GM23338 (cell line): ENCODE measurements around the gene CNTROB. TPM values are rescaled to one million over a fixed set of nuclear protein-coding genes. Genes with fewer than 3 reads are reported as not detected.

Source experiments
- ATAC-seq: fragments of 200-7000 bp; cut with Tn5 transposase; 3 replicates; pipeline ENCODE4 v1.9.1; 2020
- DNase-seq: peaks from one replicate; pipeline ENCODE4 v3.0.0-alpha.2; 2015; ENCODE audit warnings: low spot score
- H2AFZ ChIP-seq: fragments of 200-600 bp; sonication (generic); 2 replicates; pipeline ENCODE4 v1.8.0; 2016; ENCODE audit warnings: antibody characterized with exemption, mild to moderate bottlenecking, moderate library complexity
- H3F3A ChIP-seq: fragments of 200-600 bp; sonication (generic); replicated peaks from 2 replicates; pipeline ENCODE4 v1.8.0; 2017; ENCODE audit warnings: antibody characterized with exemption, mixed run types, low read depth
- H3K27ac ChIP-seq: fragments of 200-600 bp; sonication (generic); 2 replicates; pipeline ENCODE4 v1.6.1; 2016; ENCODE audit warnings: low read depth
- H3K27me3 ChIP-seq: fragments of 200-600 bp; sonication (generic); 2 replicates; pipeline ENCODE4 v1.8.0; 2016; ENCODE audit warnings: mild to moderate bottlenecking, mixed run types, moderate library complexity; ENCODE audit not compliant: insufficient read depth
- H3K36me3 ChIP-seq: fragments of 200-600 bp; sonication (generic); 2 replicates; pipeline ENCODE4 v1.8.0; 2016; ENCODE audit warnings: mild to moderate bottlenecking; ENCODE audit not compliant: insufficient read depth
- H3K4me1 ChIP-seq: fragments of 200-600 bp; sonication (generic); 2 replicates; pipeline ENCODE4 v1.8.0; 2016; ENCODE audit warnings: mild to moderate bottlenecking, moderate library complexity; ENCODE audit not compliant: insufficient read depth
- H3K4me2 ChIP-seq: fragments of 200-600 bp; sonication (generic); 2 replicates; pipeline ENCODE4 v1.7.1; 2017; ENCODE audit warnings: mixed run types
- H3K4me3 ChIP-seq: fragments of 200-600 bp; sonication (generic); 2 replicates; pipeline ENCODE4 v1.6.1; 2016; ENCODE audit warnings: mixed run types
- H3K79me2 ChIP-seq: fragments of 200-600 bp; sonication (generic); replicated peaks from 2 replicates; pipeline ENCODE4 v1.8.0; 2017; ENCODE audit warnings: mild to moderate bottlenecking; ENCODE audit not compliant: insufficient read depth
- H3K9me2 ChIP-seq: fragments of 200-600 bp; sonication (generic); 2 replicates; pipeline ENCODE4 v1.8.0; 2017; ENCODE audit not compliant: insufficient read depth
- H4K20me1 ChIP-seq: fragments of 200-600 bp; sonication (generic); replicated peaks from 2 replicates; pipeline ENCODE4 v1.8.0; 2017; ENCODE audit warnings: mild to moderate bottlenecking; ENCODE audit not compliant: insufficient read depth
- H3K27ac Mint-ChIP-seq: 2 replicates; pipeline ENCODE4 v1.8.0; 2020; ENCODE audit warnings: inconsistent platforms, mild to moderate bottlenecking, moderate library complexity, mixed read lengths
- H3K27me3 Mint-ChIP-seq: 3 replicates; pipeline ENCODE4 v1.8.0; 2022; ENCODE audit warnings: low read depth, mild to moderate bottlenecking, moderate library complexity, mixed read lengths, inconsistent platforms; ENCODE audit not compliant: insufficient read depth, poor library complexity
- H3K36me3 Mint-ChIP-seq: 3 replicates; pipeline ENCODE4 v1.8.0; 2021; ENCODE audit warnings: low read depth, mild to moderate bottlenecking, inconsistent platforms, moderate library complexity, mixed read lengths
- H3K4me1 Mint-ChIP-seq: 3 replicates; pipeline ENCODE4 v1.8.0; 2020; ENCODE audit warnings: mild to moderate bottlenecking, inconsistent platforms, mixed read lengths
- H3K4me3 Mint-ChIP-seq: 3 replicates; pipeline ENCODE4 v1.8.0; 2021; ENCODE audit warnings: moderate library complexity, mild to moderate bottlenecking, inconsistent platforms, mixed read lengths
- H3K9me3 Mint-ChIP-seq: 3 replicates; pipeline ENCODE4 v1.8.0; 2020; ENCODE audit warnings: moderate library complexity, mild to moderate bottlenecking, inconsistent platforms, mixed read lengths
- CREB1 ChIP-seq: fragments of 250-450 bp; sonication (Bioruptor Pico); IDR thresholded peaks from 2 replicates; pipeline ENCODE4 v1.5.0; 2020; ENCODE audit warnings: low read depth, mild to moderate bottlenecking, moderate library complexity
- EZH2phosphoT487 ChIP-seq: fragments of 200-600 bp; sonication (generic); IDR thresholded peaks from one replicate; pipeline ENCODE4 v1.8.1; 2018; ENCODE audit warnings: antibody characterized with exemption; ENCODE audit not compliant: unreplicated experiment
- JUNB ChIP-seq: IDR thresholded peaks from one replicate; pipeline ENCODE4 v1.6.1; 2016; ENCODE audit warnings: antibody characterized with exemption; ENCODE audit not compliant: unreplicated experiment
- polyA plus RNA-seq: library from polyadenylated mRNA; unstranded; fragments of >200 nt; fragmentation: Nextera tagmentation; extraction: Ambion mirVana; gene quantifications from 2 replicates; pipeline ENCODE4 v1.2.1, GENCODE V29; 2016
- total RNA-seq: library from RNA; depleted of rRNA; stranded (reverse); fragments of >200 nt; shearing (Covaris generic); gene quantifications from 2 replicates; pipeline ENCODE4 v1.2.3, GENCODE V29; 2014
- TF ChIP-seq, protein P1 (sequence below), 2 experiments: fragments of 200-600 bp in 1 of 2; sonication (generic) in 1 of 2; conservative IDR thresholded peaks; 2 replicates each; pipeline versions ENCODE4 v1.5.1 to v1.6.1; 2016 to 2017; ENCODE audit warnings: antibody characterized with exemption in 2 of 2, low read depth in 2 of 2, mild to moderate bottlenecking in 2 of 2, moderate library complexity in 1 of 2
- TF ChIP-seq, protein P2 (sequence below): fragments of 250-450 bp; sonication (Bioruptor Pico); IDR thresholded peaks from 2 replicates; pipeline ENCODE4 v1.5.0; 2020; ENCODE audit warnings: mild to moderate bottlenecking, moderate library complexity

CNTROB gene
- total and polyA plus RNA-seq, 2 experiments from 2014 or later, result 16.3 to 18.5 TPM

DNA sequence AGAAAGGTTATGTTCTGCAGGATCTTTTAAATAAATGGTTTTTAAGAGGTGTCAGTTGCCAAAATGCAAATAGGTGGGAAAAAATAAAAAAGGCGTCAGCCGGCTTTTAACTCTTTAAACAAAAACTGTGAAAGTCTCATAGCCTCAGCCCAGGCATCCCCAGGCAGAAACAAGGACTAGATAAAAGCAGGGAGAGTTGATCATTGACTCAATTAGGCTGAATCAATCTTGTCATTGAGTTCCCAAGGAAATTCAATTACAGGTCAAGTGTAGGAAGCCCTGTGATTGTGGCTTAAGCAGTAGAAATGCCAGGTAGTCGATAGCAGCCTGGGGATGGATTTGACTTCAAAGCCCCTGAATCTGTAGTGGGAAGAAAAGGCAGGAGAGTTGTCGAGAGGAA lies 39.6 kb downstream of the CNTROB start (continued):
- TF ChIP-seq, protein P1, sequence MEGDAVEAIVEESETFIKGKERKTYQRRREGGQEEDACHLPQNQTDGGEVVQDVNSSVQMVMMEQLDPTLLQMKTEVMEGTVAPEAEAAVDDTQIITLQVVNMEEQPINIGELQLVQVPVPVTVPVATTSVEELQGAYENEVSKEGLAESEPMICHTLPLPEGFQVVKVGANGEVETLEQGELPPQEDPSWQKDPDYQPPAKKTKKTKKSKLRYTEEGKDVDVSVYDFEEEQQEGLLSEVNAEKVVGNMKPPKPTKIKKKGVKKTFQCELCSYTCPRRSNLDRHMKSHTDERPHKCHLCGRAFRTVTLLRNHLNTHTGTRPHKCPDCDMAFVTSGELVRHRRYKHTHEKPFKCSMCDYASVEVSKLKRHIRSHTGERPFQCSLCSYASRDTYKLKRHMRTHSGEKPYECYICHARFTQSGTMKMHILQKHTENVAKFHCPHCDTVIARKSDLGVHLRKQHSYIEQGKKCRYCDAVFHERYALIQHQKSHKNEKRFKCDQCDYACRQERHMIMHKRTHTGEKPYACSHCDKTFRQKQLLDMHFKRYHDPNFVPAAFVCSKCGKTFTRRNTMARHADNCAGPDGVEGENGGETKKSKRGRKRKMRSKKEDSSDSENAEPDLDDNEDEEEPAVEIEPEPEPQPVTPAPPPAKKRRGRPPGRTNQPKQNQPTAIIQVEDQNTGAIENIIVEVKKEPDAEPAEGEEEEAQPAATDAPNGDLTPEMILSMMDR (conservative IDR thresholded peaks at IDR 0.05; ENCODE audit: low read depth in 2 of 2), result no peak
- TF ChIP-seq EZH2phosphoT487 (no peak), JUNB (no peak), CREB1 (CRISPR knock-in tag) (no peak)
- TF ChIP-seq, protein P2, sequence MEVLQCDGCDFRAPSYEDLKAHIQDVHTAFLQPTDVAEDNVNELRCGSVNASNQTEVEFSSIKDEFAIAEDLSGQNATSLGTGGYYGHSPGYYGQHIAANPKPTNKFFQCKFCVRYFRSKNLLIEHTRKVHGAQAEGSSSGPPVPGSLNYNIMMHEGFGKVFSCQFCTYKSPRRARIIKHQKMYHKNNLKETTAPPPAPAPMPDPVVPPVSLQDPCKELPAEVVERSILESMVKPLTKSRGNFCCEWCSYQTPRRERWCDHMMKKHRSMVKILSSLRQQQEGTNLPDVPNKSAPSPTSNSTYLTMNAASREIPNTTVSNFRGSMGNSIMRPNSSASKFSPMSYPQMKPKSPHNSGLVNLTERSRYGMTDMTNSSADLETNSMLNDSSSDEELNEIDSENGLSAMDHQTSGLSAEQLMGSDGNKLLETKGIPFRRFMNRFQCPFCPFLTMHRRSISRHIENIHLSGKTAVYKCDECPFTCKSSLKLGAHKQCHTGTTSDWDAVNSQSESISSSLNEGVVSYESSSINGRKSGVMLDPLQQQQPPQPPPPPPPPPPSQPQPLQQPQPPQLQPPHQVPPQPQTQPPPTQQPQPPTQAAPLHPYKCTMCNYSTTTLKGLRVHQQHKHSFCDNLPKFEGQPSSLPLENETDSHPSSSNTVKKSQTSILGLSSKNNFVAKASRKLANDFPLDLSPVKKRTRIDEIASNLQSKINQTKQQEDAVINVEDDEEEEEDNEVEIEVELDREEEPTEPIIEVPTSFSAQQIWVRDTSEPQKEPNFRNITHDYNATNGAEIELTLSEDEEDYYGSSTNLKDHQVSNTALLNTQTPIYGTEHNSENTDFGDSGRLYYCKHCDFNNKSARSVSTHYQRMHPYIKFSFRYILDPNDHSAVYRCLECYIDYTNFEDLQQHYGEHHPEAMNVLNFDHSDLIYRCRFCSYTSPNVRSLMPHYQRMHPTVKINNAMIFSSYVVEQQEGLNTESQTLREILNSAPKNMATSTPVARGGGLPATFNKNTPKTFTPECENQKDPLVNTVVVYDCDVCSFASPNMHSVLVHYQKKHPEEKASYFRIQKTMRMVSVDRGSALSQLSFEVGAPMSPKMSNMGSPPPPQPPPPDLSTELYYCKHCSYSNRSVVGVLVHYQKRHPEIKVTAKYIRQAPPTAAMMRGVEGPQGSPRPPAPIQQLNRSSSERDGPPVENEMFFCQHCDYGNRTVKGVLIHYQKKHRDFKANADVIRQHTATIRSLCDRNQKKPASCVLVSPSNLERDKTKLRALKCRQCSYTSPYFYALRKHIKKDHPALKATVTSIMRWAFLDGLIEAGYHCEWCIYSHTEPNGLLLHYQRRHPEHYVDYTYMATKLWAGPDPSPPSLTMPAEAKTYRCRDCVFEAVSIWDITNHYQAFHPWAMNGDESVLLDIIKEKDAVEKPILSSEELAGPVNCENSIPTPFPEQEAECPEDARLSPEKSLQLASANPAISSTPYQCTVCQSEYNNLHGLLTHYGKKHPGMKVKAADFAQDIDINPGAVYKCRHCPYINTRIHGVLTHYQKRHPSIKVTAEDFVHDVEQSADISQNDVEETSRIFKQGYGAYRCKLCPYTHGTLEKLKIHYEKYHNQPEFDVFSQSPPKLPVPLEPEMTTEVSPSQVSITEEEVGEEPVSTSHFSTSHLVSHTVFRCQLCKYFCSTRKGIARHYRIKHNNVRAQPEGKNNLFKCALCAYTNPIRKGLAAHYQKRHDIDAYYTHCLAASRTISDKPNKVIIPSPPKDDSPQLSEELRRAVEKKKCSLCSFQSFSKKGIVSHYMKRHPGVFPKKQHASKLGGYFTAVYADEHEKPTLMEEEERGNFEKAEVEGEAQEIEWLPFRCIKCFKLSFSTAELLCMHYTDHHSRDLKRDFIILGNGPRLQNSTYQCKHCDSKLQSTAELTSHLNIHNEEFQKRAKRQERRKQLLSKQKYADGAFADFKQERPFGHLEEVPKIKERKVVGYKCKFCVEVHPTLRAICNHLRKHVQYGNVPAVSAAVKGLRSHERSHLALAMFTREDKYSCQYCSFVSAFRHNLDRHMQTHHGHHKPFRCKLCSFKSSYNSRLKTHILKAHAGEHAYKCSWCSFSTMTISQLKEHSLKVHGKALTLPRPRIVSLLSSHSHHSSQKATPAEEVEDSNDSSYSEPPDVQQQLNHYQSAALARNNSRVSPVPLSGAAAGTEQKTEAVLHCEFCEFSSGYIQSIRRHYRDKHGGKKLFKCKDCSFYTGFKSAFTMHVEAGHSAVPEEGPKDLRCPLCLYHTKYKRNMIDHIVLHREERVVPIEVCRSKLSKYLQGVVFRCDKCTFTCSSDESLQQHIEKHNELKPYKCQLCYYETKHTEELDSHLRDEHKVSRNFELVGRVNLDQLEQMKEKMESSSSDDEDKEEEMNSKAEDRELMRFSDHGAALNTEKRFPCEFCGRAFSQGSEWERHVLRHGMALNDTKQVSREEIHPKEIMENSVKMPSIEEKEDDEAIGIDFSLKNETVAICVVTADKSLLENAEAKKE (CRISPR knock-in tag), result no peak

DNA sequence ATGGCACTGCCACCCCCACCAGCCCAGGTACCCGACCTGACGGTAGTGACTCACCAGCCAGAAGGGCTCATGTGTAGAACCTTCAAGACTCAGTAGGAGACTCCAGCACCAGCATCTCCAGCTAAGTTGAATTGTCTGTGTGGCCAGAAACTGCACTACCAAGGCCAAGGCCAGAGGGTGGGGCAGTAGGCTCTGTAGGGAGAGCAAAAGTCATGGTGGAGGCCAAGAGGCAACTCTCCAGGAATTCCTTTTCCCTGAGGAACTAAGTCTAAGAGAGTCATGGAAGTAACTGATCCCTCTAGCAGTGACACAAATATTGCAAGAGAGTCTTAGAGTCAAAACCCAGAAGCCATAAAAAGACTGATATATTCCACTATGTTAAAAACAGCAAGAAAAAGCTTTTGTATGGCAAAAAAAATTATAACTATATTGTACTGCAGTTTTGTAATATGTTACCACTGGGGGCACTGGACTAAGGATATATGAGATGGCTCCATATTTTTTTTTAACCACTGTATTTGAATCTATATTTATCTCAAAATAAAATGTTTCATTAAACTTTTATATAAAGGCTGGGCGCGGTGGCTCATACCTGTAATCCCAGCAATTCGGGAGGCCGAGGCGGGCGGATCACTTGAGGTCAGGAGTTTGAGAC lies 40.3 kb downstream of the CNTROB start:
- Histone ChIP-seq H3K4me2 (no peak overlapping the region), H2AFZ (no peak overlapping the region), H3K9me2 (no peaks in the 10 kb centered on the region), H3K79me2 (no peaks in the 10 kb centered on the region), H3F3A (no peaks in the 10 kb centered on the region), H3K36me3 (no peaks in the 10 kb centered on the region), H4K20me1 (no peaks in the 10 kb centered on the region), H3K27me3 (no peaks in the 10 kb centered on the region), H3K27ac (no peak overlapping the region), H3K4me1 (no peaks in the 10 kb centered on the region), H3K4me3 (no peak overlapping the region)
- Mint-ChIP-seq H3K9me3 (peaks cover 14% of the 10 kb centered on the region), H3K36me3 (no peaks in the 10 kb centered on the region), H3K27me3 (peaks cover 9% of the 10 kb centered on the region), H3K4me3 (no peak overlapping the region), H3K4me1 (no peaks in the 10 kb centered on the region), H3K27ac (no peak overlapping the region)
- DNase-seq (no peak), ATAC-seq (no peak)
- TF ChIP-seq CREB1 (CRISPR knock-in tag), result no peak
- TF ChIP-seq, protein P2 (CRISPR knock-in tag), result no peak
